GM12891 (cell line): Measurements from ENCODE around the gene GRAMD2B.
"Not testable (repeated sequence)": the region's sequence is repeated elsewhere in the genome, so short reads cannot be mapped to it uniquely, and the experiment has no call there.

Source experiments
- DNase-seq: peaks from one replicate; pipeline ENCODE4 v3.0.0; 2011; ENCODE audit warnings: low spot score; ENCODE audit not compliant: insufficient read length
- FAIRE-seq: peaks from 2 replicates; lab custom pipeline; 2011; peaks lifted over from hg19 to GRCh38; lab: Jason Lieb, UNC
- PAX5 ChIP-seq: IDR thresholded peaks from 2 replicates; pipeline ENCODE4 v1.6.1; 2011; ENCODE audit warnings: low read length, moderate library complexity, mild to moderate bottlenecking; ENCODE audit not compliant: insufficient read depth, severe bottlenecking
- POLR2A ChIP-seq: IDR thresholded peaks from 2 replicates; pipeline ENCODE4 v1.6.1; 2011; ENCODE audit warnings: low read depth, low read length, control low read depth
- POLR2AphosphoS5 ChIP-seq: IDR thresholded peaks from 2 replicates; pipeline ENCODE4 v1.6.1; 2011; ENCODE audit warnings: low read depth, low read length, control low read depth
- POU2F2 ChIP-seq: IDR thresholded peaks from 2 replicates; pipeline ENCODE4 v1.6.1; 2011; ENCODE audit warnings: low read depth, mild to moderate bottlenecking, control low read depth, low read length, moderate library complexity
- SPI1 ChIP-seq: IDR thresholded peaks from 2 replicates; pipeline ENCODE4 v1.6.1; 2011; ENCODE audit warnings: low read depth, low read length, control low read depth
- TAF1 ChIP-seq: IDR thresholded peaks from 2 replicates; pipeline ENCODE4 v1.6.1; 2011; ENCODE audit warnings: low read depth, low read length, control low read depth

GRAMD2B gene

DNA sequence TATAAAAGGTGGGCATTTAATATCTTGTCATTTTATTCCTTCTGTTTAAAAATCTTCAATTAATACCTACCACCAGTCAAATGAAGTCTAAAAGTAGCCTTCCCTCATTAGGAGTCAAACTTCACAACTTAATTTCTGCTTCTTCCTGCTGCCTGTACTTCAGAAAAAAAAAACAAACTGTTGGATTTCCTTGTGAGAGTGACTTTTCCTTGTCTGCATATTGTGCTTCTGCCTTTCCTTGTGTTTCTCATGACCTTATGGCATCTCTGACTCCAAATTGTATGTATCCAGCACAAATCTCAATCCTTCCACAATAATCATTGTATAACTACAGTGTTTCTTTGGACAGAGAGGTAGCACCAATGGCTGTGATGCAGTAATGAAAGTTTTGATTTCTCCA, 32.1 kb downstream of the GRAMD2B start:
- DNase-seq (no peak), FAIRE-seq (no peak)
- no peak for TF ChIP-seq TAF1
- TF ChIP-seq POU2F2: no peak
- no peak for TF ChIP-seq SPI1
- TF ChIP-seq PAX5: no peak
- no peak for TF ChIP-seq POLR2AphosphoS5
- TF ChIP-seq POLR2A: no peak

DNA sequence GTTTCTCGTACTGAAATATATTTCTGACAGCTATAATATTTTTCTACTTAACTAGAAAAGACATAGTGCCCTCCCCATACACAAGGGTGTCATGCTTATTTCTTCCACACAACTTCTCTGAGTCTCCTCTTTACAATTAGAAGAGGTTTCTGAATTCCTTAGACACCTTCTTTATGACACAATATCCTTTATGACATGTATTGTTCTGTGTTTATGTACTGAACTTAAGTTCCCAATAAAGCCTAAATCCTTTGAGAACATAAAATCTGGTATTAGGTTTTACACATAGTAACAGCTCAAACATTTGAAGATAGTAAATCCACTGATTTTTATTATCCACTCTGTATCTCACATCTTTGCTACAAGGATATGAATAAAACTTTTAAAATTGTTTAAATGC, 32.5 kb downstream of the GRAMD2B start:
- no peak for FAIRE-seq
- TF ChIP-seq POLR2AphosphoS5: no peak
- TF ChIP-seq POU2F2: no peak
- no peak for TF ChIP-seq PAX5
- no peak for TF ChIP-seq SPI1
- no peak for TF ChIP-seq TAF1
- no peak for TF ChIP-seq POLR2A
- no peak for DNase-seq

DNA sequence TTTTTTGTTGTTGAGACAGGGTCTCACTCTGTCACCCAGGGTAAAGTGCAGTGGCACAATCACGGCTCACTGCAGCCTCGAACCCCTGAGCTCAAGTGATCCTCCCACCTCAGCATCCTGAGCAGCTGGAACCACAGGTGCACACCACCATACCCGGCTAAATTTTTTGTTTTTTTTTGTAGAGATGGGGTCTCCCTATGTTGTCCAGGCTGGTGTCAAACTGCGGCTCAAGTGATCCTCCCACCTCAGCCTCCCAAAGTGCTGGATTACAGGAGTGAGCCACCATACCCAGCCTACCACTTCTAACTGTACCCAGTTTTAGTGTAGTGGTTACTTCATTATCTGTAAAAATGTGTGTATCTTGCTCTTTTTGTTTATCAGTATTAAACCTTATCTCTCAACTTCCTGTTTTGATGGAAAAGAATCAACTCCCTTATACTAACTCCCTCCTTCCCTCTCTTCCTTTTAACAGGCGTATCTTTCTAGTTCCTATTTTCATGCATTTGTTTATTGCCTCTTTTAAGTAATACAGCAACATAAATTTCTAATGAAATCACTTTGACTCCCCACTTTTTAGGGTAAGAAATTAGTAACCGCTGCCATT, 33.1 kb downstream of the GRAMD2B start:
- FAIRE-seq: no peak
- TF ChIP-seq PAX5: no peak
- TF ChIP-seq POLR2A: no peak
- TF ChIP-seq POLR2AphosphoS5: no peak
- no peak for TF ChIP-seq SPI1
- TF ChIP-seq POU2F2: no peak
- TF ChIP-seq TAF1: no peak
- DNase-seq: no peak

DNA sequence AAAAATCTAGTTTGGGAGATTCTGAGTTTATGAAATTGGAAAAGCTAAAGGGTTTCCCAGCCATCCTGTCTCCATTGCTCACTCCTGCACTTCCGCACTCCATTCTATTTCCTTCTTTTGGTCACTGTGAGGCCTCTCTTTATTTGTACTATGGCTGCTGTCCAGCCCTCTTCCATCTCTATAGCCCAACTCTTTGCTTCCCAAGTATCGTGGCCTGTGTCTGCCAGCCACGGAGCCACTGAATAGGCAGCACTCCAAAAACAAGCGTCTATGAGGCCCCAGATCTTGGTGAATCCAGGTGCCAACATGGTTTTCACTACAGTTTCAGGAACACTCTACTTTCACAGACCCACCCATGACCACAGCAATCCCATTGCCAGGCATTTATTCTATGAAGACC, 37.2 kb downstream of the GRAMD2B start:
- FAIRE-seq (no peak), DNase-seq (no peak)
- TF ChIP-seq PAX5: no peak

DNA sequence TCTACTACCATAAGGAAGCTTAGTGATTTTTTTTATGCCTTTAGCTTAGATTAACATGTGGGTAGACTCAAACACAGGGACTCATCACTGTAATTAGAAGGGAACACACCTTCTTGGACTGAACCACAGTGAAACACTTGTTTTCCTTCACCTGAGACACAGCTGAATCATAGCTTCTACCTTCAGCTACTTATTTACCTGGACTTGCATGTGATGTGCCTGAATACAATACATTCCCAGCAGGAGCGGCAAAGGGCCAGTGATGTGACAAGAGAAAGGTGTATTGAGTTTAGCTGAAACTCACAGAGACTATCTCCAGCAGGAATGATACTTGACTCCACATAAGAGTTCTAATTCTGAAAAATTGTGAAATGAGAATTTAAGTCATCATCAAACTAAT, 37.8 kb downstream of the GRAMD2B start:
- FAIRE-seq: peak; percentile 20
- TF ChIP-seq SPI1: no peak
- no peak for TF ChIP-seq POLR2A
- no peak for TF ChIP-seq TAF1
- no peak for TF ChIP-seq POLR2AphosphoS5
- TF ChIP-seq PAX5: no peak
- DNase-seq: no peak

DNA sequence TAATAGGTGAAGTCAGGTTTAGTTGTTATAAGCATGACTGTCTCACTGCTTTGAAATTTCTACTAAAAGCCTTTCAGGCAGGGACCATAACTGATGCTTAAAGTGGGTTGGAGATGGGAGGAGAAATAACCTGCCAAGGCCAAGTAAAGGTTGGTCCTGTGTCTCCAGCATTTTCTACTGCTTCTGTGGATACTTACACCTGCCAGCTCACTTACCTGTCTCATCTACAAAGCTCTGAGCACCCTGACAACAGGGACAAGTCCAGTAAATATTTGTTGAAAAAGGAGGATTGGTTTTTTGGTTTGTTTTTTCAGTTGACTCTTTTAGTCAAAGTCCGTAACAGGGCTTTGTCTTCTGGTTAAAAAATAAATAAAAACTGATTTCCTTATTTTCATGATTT, 38.6 kb downstream of the GRAMD2B start:
- DNase-seq (no peak), FAIRE-seq (no peak)
- TF ChIP-seq POU2F2: no peak
- no peak for TF ChIP-seq POLR2A
- no peak for TF ChIP-seq TAF1
- TF ChIP-seq PAX5: no peak
- no peak for TF ChIP-seq SPI1
- no peak for TF ChIP-seq POLR2AphosphoS5

DNA sequence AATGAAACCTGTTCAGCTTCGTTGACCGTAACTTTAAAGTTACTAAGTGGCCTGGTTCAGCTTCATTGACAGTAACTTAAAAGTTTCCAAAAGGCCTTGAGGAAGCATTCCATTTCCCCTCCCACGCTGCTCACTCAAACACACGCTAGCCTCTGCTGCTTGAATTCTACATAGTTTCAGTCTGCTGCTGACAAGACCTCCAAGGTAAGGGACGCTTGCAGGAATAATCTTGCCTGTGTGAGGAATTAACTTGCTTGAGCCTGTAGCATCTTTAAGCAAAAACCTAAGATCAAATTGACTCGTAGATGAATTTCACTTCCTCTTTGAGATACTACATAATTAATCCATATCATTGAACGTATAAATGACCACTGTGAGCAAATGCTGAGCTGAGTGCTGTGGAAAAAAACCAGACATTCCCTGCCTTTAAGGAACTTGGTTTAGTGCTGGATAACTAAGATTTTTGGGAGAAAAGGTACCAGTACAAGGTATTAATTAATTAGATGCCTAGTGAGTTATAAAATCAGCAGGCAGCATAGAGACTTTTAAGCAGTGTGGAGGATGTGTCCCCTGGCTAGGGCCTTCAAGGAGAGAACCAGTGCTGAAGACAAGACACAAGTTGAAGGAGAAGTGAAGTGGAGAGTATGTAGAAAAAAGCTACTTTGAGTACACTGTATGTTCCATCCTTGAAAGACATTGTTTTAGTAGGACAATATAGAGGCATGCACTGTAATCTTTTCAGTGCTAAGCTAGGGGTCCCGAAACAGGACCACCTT, 39.2 kb downstream of the GRAMD2B start:
- FAIRE-seq (peak; percentile 80), DNase-seq (no peak)
- no peak for TF ChIP-seq POLR2A
- no peak for TF ChIP-seq TAF1
- TF ChIP-seq SPI1: peak; percentile 94
- TF ChIP-seq POLR2AphosphoS5: no peak

DNA sequence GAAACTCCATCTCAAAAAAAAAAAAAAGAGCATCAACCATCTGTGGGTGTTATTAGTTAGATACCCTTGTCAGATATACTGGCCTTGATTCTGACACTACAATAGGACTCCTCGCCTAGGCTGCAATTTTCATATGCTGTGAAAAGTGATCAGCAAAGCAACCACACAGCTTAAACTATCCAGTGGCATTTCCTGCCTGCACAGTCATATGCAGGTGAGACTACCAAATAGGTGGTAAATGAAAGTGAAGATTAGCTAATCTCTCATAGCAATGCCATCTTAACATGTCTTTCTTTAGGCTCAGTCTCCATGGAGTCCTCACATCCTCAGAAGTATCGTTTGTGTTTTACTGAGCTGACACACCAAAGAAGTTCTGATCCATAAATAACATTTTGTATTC, 40.8 kb downstream of the GRAMD2B start:
- TF ChIP-seq PAX5: no peak
- TF ChIP-seq POU2F2: no peak
- no peak for TF ChIP-seq TAF1
- TF ChIP-seq POLR2A: no peak
- TF ChIP-seq SPI1: no peak
- TF ChIP-seq POLR2AphosphoS5: no peak

DNA sequence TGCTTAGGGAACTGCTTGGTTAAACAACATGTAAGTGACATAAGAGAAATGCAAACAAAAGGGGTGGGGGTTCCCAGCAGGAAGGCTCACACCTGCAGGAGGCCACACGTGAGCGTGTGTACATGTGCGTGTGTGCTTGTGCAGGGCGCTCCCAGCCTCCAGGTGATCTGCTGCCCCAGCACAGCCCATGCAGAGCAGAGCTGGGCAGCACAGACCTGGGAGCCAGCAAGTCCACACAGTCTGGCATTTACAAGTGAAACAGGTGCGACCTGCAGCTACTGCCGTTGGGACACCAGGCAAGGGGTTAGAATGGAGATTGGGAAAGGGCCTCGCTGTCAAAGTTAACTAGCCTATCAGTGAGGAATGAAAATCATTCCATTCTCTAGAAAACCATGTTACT, 41.8 kb downstream of the GRAMD2B start:
- no peak for TF ChIP-seq POLR2A
- no peak for TF ChIP-seq POLR2AphosphoS5
- FAIRE-seq: no peak
- no peak for DNase-seq

More for the DNA sequence above, 40.8 kb downstream of the GRAMD2B start:
- FAIRE-seq (no peak), DNase-seq (no peak)

DNA sequence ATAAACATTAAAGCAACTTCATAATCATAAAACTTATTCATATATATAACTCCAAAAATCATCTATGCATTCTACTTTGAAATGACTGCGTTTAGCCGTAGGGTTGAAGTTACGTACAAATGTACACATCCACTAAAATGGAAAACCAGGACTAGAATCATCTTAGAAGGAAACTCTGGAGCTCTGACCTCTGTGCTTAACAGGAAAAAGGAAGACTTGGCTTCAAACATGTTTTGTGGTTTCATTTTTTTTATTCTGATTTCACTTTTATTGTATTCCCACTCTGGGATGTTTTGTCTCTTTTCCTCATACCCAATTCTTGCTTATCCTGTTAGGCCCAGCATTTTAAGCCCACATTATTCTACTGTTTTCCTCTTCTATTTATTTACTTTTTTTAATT, 44.9 kb downstream of the GRAMD2B start:
- no peak for DNase-seq
- FAIRE-seq: no peak
- TF ChIP-seq POLR2A: no peak

DNA sequence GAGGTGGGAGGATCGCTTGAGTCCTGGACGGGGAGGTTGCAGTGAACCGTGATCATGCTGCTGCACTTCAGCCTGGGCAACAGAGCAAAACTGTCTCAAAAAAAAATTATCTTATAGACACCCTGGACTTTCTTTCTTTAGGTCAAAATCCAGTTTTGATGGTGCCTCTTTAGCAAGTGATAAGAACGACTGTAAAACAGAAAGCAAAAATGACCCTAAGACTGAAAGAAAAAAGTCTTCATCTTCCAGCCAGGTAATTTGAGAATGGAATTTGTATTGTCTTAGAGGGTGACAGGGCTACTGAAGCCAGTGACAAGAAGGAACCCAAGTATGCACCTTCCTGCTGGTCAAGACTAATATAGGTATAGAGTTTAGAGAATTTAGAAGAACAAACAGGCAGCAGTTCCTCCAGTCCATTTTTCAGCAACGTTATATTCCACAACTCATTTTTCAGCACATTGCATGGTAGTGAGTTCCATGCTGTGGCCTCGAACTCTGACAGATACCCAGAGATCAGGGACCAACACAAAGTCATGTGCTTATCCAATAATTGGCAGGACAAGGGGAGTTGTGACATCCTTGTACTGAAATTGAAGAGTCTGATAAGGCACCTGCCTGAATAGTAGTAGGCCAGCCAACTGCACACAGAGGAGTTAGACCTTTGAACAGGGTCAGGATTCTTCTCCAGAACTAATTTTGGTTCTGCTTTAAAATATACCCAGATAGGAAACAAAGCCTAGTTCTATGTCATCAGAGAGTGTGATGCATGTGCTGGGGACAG, 46.5 kb downstream of the GRAMD2B start:
- DNase-seq (no peak), FAIRE-seq (peak; percentile 33)
- TF ChIP-seq POLR2A: no peak
- TF ChIP-seq SPI1: no peak
- no peak for TF ChIP-seq PAX5
- no peak for TF ChIP-seq POU2F2
- TF ChIP-seq TAF1: no peak
- no peak for TF ChIP-seq POLR2AphosphoS5

DNA sequence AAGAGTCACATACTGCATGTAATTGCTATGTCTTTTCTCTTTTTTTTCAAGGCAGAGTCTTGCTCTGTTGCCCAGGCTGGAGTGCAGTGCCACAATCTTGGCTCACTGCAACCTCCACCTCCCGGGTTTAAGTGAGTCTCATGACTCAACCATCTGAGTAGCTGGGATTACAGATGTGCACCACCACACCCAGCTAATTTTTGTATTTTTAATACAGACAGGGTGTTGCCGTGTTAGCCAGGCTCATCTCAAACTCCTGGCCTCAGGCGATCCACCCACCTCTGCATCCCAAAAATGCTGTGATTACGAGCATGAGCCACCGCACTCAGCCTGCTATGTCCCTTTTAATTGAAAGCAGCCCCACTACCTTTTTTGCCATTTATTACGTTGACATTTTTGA, 47.3 kb downstream of the GRAMD2B start:
- DNase-seq, FAIRE-seq: not testable (repeated sequence)
